HG03064 (cell line): ENCODE results near the gene SEMA5A.

ENCODE experiments used
- ATAC-seq: cut with Tn5 transposase; IDR thresholded peaks from one replicate; pipeline ENCODE4 v1.9.1; 2021; ENCODE audit warnings: low read depth; ENCODE audit not compliant: unreplicated experiment

SEMA5A gene

GRCh38 chr5:9148242-9148641 lies 397.6 kb downstream of the SEMA5A start:
- ATAC-seq: no peak

- no peak for ATAC-seq
Observed at GRCh38 chr5:9140711-9141110, 405.2 kb downstream of the SEMA5A start.

- ATAC-seq: no peak
Observed at GRCh38 chr5:9140202-9140601, 405.7 kb downstream of the SEMA5A start.

- no peak for ATAC-seq
Observed at GRCh38 chr5:9139344-9139743, 406.5 kb downstream of the SEMA5A start.

- no peak for ATAC-seq
Observed at GRCh38 chr5:9128136-9128535, 417.7 kb downstream of the SEMA5A start.

- no peak for ATAC-seq
Observed at GRCh38 chr5:9126490-9126889, 419.4 kb downstream of the SEMA5A start.

- no peak for ATAC-seq
Observed at GRCh38 chr5:9125852-9126251, 420.0 kb downstream of the SEMA5A start.

- ATAC-seq: no peak
Observed at GRCh38 chr5:9124838-9125237, 421.0 kb downstream of the SEMA5A start.

- ATAC-seq: no peak
Observed at GRCh38 chr5:9124071-9124470, 421.8 kb downstream of the SEMA5A start.

GRCh38 chr5:9122528-9122927 lies 423.3 kb downstream of the SEMA5A start:
- no peak for ATAC-seq

GRCh38 chr5:9121597-9121996 lies 424.3 kb downstream of the SEMA5A start:
- ATAC-seq: no peak

GRCh38 chr5:9118852-9119251 lies 427.0 kb downstream of the SEMA5A start:
- ATAC-seq: no peak

- ATAC-seq: no peak
Observed at GRCh38 chr5:9115093-9115492, 430.8 kb downstream of the SEMA5A start.

- ATAC-seq: no peak
Observed at GRCh38 chr5:9112520-9113291, 433.2 kb downstream of the SEMA5A start.

GRCh38 chr5:9108162-9108561 lies 437.7 kb downstream of the SEMA5A start:
- ATAC-seq: no peak

- ATAC-seq: no peak
Observed at GRCh38 chr5:9105851-9106250, 440.0 kb downstream of the SEMA5A start.

GRCh38 chr5:9104571-9105339 lies 441.1 kb downstream of the SEMA5A start:
- no peak for ATAC-seq

- ATAC-seq: no peak
Observed at GRCh38 chr5:9103290-9103689, 442.6 kb downstream of the SEMA5A start.

- ATAC-seq: no peak
Observed at GRCh38 chr5:9099689-9100088, 446.2 kb downstream of the SEMA5A start.

- no peak for ATAC-seq
Observed at GRCh38 chr5:9098990-9099389, 446.9 kb downstream of the SEMA5A start.

GRCh38 chr5:9094582-9094981 lies 451.3 kb downstream of the SEMA5A start:
- ATAC-seq: no peak
